CD4-positive, alpha-beta T cell treated with Interleukin-4 for 4 hours (primary cell): Measurements from ENCODE around the gene ACAD11.
"Not testable (repeated sequence)": the region's sequence is repeated elsewhere in the genome, so short reads cannot be mapped to it uniquely, and the experiment has no call there.

Experiments
- DNase-seq: peaks from one replicate; pipeline ENCODE4 v3.0.0-alpha.2; 2020

The ACAD11 gene

GRCh38 chr3:132596816-132597433, 62.7 kb downstream of the ACAD11 start, which contains the start of gene ACKR4:
TSS of gene ACKR4 (plus strand) at chr3:132597270. CDS start at chr3:132600398, 3,128 bp downstream.
- no peak for DNase-seq

- DNase-seq: no peak
Measured at GRCh38 chr3:132596326-132596725, 63.3 kb downstream of the ACAD11 start.

DNA sequence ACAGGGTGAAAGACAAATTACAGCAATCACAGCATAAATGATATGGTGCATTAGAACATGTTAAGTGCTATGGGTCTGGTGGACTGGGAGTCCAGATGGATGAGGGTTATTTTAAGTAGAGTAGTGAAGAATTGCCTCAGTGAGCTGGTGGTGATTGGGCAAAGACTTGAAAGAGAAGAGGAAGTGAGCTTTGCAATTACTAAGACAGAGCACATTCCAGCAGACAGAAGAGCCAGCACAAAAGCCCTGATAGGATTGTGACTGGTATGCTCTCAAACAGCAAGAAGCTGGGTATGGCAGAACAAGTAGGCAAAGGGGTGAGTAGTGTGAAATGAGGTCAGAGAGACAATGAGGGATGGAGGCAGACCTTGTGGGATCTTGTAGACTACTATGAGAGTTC, 64.6 kb downstream of the ACAD11 start:
- no peak for DNase-seq

DNA sequence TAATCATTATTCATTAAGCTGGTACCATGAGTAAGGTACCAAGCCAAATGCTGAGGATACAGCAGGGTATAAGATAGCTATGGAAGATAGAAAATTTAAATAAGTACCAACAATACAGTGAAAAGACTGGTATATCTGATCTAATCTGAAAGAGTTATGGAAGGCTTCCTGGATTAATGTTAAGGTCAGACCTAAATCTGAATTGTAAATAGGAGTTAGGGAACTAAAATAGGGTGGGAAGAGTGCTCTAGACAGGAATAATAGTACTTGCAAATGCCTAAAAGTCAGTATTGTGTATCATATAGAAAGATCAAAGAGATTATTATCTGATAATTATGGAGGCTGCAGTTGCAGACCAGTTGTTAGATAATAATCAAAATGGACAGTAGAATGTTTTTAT, 65.1 kb downstream of the ACAD11 start:
- DNase-seq: no peak

GRCh38 chr3:132593947-132594323, 65.7 kb downstream of the ACAD11 start:
- no peak for DNase-seq

- DNase-seq: no peak
Measured at GRCh38 chr3:132593241-132593946, 66.2 kb downstream of the ACAD11 start.

GRCh38 chr3:132592216-132592615, 67.4 kb downstream of the ACAD11 start:
- DNase-seq: no peak

- no peak for DNase-seq
Measured at GRCh38 chr3:132587401-132587800, 72.2 kb downstream of the ACAD11 start.

GRCh38 chr3:132573797-132574211, 85.8 kb downstream of the ACAD11 start:
- no peak for DNase-seq

DNA sequence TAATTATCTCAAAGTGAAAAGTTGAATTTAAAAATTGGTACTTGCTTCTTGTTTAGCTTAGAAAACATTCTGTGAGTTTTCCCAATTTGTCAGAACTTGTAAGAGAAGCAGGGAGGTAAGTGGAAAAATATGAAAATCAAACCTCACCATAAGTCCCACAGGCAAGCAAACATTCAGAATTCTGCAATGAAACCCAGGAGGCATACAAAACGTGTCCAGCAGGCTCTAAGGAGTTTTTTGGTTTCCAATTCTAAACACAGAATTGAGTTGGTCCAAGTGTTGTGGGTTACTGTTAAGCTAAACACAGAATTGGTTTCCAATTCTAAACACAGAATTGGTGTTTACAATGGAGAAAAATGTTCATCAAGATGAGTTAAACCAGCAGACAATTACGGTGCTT, 89.6 kb downstream of the ACAD11 start:
- no peak for DNase-seq

- DNase-seq: no peak
Measured at GRCh38 chr3:132569580-132569979, 90.0 kb downstream of the ACAD11 start.

DNA sequence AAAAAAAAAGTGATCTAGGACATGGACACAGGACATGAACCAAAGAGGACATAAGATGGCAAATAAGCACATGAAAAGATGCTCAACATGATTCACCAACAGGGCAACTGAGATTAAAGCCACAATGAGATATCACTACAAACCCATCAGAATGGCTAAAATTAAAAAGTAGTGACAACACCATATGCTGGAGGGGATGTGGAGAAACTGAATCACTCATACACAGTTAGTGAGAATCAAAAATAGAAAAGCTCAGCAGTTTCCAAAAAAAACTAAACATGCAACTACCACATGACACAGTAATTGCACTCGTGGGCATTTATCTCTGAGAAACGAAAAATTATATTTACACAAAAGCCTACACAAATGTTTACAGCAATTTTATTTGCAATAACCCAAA, 90.5 kb downstream of the ACAD11 start:
- no peak for DNase-seq

- no peak for DNase-seq
Measured at GRCh38 chr3:132568422-132568821, 91.2 kb downstream of the ACAD11 start.

GRCh38 chr3:132564070-132564465, 95.5 kb downstream of the ACAD11 start:
- DNase-seq: no peak

- DNase-seq: no peak
Measured at GRCh38 chr3:132563420-132564069, 96.1 kb downstream of the ACAD11 start.

DNA sequence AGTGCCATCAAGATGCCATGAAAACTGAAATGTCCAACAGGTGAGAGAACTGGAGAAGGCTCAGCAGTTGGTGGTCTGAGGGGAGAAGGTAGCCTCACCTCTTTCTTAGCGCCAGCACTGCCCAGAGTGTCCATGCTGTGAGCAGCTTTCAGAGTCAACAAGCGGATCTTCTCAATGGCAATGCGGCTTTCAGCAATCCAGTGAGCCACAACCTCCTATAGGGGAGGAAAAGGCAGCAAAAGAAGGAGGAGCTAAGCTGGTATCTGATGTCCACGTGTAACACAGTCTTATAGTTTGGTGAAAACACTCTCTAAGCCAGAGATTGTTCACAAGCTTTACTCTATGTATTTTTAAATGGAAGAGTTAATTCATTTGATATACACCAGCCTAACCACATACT, 98.6 kb downstream of the ACAD11 start:
- no peak for DNase-seq

GRCh38 chr3:132556508-132557159, 103.0 kb downstream of the ACAD11 start:
- DNase-seq: no peak

DNA sequence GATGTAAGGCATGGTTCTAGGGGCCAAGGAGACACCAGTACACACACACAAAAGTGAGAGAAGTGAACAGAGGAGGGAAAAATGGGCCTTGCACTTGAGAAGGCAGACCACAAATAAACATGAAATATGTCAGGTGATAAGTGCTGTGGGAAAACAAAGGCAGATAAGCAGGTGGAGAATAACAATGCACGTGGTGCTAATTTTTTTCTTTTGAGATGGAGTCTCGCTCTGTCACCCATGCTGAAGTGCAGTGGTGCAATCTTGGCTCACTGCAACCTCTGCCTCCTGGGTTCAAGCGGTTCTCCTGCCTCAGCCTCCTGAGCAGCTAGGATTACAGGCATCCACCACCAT, 103.6 kb downstream of the ACAD11 start:
- not testable (repeated sequence) for DNase-seq

DNA sequence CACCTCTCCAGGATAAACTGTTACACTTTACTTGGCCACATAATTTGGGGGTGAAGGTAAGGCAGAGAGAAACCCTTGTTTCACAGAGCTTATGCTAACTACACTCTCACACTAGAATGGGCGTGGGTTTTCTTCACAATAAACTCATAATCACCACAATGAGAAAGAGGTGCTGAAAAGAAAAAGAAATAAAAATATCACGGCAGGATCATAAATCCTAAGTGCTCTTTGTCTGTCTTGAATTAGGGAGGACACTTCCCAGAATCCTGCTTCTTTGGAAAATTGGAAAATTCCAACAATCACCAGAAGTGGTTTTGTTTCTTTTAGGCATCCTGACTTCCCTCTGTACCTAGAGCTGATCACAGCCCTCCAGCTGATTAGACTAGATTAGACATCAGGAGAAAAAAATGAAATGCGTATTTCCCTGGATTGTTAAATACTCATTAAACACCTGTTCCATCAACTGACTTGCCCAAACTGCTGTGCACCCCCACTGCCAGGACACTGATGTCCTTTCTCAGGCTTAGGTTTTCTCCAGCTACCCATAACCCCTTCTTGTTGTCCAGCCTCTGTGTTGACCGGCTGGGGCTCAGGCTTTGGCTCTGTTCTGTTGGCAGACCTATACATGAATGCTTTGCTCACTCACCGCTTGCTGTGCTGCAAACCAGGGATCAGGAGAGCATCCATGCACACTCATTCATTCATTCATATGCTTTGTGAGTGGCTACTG, 104.1 kb downstream of the ACAD11 start:
- no peak for DNase-seq

DNA sequence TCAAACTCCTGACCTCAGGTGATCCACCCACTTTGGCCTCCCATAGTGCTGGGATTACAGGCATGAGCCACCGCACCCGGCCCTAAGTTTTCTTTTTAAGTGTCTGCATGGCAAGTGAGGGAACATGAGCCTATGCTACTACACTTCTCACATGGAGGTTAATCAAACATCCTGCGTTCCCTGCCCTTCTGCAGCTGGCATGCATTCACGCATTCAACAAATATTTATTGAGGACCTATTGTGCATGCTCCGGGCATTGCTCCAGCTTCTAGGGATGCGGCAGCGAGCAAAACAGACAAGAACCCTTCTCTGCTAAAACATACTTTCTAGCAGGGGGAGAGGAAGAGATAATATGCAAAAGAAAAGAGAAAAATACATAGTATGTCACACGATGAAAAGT, 105.2 kb downstream of the ACAD11 start:
- DNase-seq: no peak

GRCh38 chr3:132553826-132554225, 105.8 kb downstream of the ACAD11 start:
- DNase-seq: no peak

DNA sequence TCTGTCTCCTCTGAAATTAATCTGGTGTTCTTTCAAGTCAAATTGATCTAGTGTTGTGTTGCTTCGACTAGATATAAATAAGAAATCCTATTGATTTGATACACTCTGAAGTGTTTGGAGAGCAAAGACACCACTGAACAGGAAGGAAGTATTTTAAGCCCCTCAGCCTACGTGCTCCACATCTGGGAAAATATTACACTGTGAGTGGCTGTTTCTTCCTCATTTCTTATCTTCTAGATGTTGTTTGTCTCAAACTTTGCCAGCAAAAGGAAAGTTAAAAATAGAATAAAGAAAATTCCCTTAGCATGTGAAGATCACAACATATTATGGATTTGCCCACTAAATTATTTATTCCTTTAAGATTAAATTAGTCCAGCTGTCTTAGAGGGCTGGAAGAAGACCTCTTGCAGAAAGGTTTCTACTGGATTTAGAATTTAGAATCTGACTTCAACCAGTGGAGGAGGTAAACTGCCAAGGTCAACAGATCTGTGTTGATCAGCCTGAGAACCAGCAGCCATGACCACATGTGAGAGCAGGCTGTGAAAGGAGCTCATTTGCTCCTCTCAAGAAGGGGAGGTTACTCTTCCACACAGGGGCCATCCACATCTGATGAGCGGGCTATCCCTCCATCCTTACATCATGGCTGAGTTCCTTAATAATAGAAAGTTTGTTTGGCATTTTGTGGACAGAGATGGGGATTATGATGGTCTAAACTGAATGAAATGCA, 108.9 kb downstream of the ACAD11 start:
- DNase-seq: no peak
